Superior temporal gyrus (tissue), 1 donor: ENCODE data around the gene SEL1L.
"Not testable (repeated sequence)": the region's sequence is repeated elsewhere in the genome, so short reads cannot be mapped to it uniquely, and the experiment has no call there.

ENCODE experiments used
- DNase-seq: peaks from one replicate; pipeline ENCODE4 v3.0.0-alpha.2; 2016; ENCODE audit errors: extremely low spot score

Gene SEL1L

DNA sequence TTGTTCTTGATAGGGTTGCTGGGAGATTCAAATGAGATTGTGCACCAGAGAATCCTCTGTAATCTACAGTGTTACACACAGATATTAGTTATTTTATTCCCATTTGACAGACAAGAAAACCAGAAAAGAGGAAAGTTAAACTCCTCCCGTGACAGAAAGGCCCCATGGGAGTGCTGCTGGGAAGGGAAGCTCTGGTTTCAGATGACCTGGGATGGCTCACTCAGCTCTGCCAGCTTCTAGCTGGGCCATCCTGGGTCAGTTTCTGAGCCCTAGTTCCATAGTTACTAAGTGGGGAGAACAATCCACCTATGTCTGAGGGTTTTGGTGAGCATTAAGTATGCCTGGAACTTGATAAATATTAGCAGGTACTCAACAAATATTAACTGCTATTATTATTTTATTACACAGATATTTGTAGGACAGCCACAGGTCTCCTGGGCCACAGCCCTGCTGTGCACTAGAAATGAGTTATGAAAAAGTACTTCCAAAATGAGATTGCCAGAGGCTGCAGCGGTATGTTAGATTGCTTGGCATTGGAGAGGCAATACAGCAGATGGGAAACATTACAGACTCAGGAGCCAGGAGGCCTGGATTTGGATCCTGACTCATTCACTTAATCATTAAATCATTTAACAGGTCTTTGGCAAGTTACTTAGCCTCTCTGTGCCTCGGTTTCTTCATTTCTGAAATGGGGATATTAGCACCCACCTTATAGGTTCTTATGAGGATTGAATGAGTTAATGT lies 86.5 kb downstream of the SEL1L start:
- DNase-seq: no peak

DNA sequence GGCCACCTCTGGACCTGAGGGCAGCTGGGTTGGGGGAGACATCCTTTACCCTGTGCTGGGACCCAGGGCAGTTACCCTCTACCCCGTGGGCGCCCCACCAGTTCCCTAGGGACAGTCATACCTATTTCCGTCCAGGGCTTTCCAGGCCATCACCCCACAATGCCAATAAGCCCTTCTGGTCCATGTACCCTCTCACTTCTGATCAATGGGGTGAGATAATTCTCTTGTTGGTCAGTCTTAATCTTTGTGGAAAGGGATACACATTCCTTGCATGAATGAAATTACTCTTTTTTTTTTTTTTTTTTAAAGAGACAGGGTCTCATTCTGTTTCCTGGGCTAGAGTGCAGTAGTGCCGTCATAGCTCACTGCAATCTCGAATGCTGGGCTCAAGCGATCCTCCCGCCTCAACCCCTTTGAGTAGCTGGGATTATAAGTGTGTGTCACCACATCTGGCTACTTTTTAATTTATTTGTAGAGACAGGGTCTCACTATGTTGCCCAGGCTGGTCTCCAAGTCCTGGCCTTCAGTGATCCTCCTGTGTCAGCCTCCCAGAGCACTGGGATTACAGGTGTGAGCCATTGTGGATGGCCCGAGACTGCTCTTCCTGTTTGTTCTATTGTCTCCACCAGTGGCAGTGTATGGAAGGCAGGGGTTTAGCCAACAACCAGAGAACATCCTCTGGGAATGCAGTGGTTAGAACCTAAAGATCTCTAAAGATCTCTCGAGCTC lies 87.2 kb downstream of the SEL1L start:
- DNase-seq: no peak

DNA sequence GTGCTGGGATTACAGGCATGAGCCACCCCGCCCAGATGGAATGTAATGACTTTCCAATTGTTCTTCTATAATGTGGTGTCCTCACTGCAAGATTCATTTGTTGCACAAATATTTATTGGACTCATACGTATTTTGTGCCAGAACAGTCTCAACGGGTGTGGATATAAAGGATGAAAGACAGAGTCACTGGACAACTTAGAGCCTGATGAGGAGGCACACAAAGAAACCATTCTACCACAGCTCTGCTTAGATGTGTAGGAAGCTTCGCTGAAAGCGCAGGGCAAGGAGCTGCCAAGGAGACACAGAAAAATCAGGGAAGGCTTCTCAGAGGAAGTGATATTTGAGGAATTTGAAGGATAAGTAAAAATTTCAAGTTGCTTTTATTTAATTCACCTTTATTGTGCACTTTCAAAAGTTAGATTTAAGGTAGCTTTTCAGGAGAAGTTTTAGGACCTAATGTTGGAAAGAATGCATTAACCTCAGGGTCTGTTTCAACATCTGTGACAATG lies 92.0 kb downstream of the SEL1L start:
- no peak for DNase-seq

DNA sequence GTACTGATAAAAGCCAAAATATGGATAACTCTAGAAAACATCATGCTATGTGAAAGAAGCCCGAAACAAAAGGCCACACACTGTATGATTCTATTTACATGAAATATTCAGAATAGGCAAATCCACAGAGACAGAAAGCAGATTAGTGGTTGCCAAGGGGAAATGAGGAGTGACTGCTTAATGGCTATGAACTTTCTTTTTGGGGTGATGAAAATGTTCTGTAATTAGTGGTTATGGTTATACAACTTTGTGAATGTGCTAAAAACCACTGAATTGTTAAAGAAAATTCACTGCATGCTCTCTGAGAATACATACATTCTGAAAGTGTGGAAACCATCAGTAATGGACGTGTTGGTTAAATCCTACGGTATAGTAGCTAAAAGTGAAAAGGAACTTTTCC lies 93.6 kb downstream of the SEL1L start:
- DNase-seq: no peak

DNA sequence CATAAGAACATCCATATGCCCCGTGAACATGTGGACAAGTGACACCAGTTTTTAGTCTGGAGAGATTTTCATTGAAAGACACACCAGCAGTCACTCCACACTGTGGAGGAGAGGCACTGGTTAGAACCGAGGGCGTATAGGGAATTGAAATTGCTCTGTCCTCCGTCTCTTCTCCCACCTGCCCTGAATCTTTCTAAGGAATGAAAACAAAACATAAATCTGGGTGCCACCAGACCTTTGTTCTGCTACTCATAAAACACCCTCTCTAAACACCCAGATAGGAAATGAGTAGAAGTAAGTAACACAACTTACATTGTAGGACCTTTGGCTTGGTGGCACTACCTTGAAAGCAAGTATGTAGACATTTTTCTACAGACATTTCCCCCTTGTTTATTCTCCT lies 96.4 kb downstream of the SEL1L start:
- no peak for DNase-seq

DNA sequence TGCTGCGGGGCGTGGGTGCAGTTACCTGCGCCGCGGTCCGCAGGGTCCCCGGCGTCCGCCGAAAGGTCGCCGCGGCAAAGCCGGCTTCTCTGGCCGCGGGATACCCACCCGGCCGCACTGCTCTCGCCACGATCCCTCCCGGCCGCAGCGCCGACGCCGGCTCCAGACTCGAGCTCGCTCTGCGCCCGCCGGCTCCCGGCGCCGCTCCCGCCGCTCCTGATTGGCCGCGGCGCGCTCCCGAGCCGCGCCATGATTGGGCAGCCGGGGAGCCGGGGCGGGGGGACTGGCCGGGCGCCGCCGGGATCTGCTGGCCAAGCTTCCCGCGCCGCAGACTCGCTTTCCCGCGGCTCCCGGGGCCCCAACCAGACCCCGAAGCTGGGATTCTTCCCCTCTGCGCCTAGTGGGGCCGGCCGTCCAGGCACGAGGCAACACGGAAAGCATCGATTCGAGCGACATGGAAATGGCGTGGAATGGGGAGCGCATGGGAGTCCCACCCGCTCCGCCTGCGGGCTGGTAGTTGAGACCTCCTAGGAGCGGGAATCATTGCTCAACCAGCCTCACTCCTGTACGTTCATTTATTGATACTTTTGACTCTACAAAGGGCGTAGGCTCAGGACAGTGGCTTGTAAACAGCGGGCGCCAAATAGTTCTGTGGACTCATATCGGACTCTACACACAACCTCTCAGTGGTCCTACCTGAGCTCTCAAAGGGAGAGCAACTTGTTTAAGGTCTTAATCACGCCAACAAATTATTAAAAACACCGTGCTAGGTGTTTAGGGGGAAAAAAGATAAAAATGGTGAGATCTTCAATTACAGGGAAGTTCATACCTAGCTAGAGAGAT lies 97.1 kb downstream of the SEL1L start:
- peak; percentile 72 for DNase-seq

DNA sequence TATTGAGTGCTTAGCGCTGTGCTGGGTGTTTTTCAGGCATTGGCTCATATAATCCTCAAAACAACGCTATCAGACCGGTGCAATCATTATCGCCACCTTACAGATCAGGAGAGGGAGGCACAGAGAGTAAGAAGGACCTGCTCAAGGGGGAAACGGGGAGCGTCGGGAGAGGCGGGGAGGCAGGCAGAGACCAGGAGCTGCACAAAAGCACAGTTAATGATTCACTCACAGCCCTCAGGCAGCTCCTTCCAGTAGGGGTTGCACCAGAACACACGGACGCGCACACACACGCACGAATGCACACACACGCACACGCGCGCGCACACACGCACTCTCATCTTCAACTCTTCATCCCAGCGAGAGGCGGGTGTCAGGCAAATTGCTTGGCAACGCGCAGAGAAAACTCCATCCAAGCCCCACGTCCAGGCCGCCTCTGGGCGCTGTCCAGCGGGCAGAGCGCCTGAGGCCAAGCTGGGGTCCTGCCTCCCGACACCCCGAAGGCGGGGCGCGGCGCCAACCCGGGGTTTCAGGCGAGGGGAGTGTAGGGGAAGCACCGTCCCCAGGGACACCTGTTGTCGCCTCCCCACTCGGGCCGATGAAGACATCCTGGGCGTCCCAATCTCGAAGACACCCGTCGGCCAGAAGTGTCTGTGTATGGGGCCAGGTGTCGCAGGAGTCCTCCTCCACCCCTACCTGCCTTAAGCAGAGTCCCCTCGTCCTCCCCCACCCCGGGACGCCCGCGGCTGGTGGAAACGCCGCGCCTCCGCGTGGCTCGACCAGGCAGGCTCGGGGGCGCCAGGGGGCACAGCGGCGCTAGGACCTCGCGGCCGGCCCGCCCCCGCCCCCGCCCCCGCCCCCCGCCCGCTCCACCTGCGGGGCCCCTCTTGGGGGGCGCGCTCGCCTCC lies 98.0 kb downstream of the SEL1L start:
- no peak for DNase-seq

DNA sequence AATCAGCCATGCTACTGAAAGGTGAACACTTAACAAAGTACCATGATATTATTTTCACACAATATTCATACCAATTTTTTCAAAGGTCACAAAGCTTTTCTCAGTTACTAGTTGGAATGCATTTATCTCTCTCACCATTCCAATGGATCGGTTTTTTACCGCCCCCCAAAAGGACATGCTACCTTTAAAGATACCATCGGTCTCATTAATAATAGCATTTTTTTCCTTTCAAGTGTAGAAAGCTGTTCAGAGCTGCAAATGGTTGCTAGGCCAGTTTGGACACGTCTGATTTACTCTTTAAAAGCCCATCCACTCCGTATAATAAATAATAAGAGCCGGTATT lies 98.6 kb downstream of the SEL1L start:
- no peak for DNase-seq

DNA sequence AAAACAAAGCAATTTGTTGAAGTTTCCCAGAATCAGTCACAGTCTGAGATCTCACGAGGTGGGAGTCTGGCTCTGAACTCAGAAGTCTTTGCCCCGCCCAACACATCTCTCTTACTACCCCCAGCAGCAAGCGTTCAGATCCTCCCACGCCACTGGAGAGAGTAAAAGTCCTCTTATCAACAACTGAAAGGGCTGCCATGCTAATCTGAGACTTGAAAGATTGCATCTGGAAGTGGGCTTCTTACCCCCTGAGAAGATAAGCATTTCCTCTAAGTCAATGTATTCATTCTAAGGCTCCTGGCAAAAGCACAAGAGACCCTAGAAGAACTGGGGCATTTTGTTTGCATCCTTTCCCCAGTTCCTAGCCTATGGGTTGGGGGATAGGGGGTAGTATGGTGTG lies 99.4 kb downstream of the SEL1L start:
- DNase-seq: no peak

DNA sequence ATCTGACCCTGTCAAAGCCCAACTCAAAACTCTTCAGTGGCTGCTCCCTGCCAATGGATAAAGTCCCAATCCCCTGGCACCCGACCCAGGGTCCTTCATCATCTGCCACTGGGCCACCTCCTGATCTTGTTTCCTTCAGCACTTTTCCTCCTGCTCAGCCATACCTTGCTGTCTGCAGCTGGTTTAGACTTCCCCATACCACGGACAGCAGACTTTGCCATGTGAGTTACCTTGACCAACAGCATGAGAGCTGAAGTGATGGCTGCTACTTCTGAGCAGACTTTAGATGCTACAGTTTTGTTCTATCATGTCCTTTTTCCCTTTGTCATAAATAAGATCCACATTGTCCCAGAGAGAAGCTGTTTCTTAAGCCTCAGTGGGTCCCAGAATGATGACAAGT lies 100.3 kb downstream of the SEL1L start:
- no peak for DNase-seq

DNA sequence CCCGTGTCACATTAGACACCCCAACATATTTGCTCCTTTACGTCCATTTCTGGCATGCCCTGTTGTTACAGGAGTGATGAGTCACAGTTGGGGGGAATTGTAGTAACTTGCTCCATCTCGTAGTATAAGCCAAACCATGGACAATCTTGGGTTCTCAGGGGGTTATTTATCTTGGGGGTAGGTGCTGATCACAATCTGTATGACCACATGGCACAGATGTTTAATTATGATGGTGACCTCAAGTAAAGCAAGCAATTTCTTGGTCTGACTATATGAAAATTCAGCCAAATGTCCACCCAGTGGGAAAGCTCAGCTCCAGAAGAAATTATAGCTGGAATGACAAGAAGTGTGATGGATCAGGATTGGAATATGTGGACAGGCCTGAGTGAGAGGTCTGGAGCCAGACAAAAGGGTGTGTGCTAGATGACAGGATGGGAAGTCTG lies 101.4 kb downstream of the SEL1L start:
- no peak for DNase-seq

DNA sequence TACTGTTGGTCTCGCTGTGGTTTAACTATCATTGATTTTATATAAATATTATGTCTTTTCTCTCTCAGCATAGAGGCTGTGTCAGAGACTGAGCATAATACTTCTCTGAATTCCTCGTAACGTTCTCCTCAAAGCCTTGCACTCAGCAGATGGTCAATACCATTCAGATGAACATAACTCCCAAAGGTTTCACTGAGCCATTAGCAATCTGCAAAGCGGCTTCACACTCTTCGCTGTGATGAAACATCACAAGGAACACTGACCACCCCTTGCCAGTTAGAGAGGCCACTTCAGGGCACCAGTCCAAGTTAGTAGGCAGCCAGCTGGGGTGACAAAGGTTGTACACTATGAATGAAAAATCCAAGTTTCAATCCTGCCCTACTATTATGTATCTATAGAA lies 103.4 kb downstream of the SEL1L start:
- DNase-seq: no peak

DNA sequence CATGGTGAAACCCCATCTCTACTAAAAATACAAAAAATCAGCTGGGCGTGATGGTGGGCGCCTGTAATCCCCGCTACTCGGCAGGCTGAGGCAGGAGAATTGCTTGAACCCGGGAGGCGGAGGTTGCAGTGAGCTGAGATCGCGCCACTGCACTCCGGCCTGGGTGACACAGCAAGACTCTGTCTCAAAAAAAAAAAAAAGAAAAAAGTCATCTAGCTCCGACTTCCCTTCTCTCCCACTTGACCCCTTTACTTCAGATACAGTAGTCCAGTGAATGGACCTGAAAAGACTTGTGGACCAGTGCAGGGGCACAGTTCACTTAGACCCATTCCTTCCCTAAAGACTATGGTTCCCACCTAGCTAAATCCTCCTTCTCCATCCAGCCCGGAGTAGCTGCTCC lies 103.9 kb downstream of the SEL1L start:
- DNase-seq: not testable (repeated sequence)

DNA sequence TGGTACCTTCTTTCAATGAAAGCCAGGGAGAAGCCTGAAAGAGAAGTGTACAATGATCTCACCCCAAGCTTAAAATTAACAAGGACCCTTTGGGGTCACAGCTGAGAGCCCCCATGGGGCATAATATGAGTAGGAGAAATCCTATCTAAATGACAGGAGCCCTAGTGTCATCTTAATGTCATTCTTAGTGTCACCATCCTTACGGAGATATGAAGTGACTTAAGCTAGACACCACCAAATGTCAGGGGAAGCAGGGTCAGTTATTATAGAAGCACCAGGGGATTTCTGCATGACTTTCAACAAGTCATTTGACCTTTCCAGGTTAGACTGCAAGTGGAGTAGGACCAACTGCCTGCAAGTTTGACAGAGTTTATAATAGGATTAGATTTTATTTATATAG lies 104.6 kb downstream of the SEL1L start:
- DNase-seq: no peak

DNA sequence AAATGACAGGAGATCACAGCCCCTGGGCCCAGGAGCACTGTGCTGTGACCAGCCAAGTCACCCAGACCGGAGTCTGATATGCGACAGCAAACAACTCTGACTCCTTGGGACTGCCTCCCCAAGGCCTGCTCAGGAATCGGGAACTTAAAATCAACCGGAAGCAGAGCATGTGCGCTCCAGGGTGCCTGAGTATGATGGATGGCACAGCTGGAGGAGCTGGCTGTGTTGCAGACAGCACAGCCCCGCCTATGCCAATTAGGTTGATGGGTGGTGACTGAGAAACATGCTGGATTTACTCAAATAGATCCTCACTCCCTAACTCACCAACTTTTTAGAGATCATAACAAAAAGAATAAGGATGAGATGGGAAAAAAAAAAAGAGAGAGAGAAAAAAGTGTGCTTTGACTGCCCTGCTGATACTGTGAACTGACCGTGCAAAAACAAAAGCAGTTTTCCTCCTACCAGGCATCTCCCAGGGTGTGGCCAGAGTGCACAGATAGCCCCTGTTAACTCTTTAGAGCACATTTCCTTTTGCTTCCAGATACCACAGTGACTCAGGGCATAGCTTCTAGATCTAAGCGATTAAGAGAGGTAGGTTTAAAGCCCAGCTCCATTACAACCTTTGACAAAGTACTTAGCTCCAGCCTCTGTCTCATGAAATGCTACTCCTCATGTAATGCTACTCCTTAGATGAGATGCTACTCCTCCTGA lies 106.2 kb downstream of the SEL1L start:
- DNase-seq: no peak

DNA sequence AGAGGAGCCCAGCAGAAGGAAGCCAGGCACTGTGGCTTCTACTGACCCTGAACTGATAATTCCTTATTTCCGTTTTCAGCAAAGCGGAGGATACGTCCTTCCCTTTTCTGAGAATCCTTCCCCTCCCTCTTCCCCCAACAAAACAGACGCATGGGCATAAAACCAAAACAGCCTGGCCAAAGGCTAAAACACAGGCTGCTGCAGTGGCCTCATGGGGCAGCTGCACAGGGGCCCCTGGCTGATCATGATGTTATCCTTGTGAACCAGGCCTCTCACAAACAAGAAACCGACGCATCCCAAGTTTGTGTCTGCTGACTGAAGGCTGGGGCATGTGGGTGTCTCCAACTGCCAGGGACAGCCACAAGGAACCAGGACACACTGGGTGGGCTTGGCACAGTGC lies 110.1 kb downstream of the SEL1L start:
- DNase-seq: no peak
